ENCODE measurements around the gene LIPN. TPM values are rescaled to one million over a fixed set of nuclear protein-coding genes. Genes with fewer than 3 reads are reported as not detected.

LIPN gene
- total RNA-seq, 1 experiment from 2014 or later, result not detected

DNA sequence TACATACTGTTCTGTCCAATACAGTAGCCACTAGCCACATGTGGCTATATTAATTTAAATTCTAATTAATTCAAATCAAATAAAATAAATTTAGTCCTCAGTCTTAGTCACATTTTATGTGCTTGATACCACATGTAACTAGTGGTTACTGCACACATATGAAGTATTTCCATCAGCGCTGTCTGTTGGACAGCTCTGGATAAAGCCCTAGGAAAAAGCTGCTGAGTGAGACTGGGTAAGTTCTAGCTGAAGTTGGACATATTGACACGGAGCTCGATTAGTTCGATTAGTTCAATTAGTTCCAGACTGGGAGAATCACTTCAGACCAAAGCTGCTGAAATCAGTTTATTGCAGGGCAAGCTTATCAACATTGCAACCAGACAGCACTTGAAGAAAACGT, 27.6 kb downstream of the LIPN start:
- TF ChIP-seq, protein P1, sequence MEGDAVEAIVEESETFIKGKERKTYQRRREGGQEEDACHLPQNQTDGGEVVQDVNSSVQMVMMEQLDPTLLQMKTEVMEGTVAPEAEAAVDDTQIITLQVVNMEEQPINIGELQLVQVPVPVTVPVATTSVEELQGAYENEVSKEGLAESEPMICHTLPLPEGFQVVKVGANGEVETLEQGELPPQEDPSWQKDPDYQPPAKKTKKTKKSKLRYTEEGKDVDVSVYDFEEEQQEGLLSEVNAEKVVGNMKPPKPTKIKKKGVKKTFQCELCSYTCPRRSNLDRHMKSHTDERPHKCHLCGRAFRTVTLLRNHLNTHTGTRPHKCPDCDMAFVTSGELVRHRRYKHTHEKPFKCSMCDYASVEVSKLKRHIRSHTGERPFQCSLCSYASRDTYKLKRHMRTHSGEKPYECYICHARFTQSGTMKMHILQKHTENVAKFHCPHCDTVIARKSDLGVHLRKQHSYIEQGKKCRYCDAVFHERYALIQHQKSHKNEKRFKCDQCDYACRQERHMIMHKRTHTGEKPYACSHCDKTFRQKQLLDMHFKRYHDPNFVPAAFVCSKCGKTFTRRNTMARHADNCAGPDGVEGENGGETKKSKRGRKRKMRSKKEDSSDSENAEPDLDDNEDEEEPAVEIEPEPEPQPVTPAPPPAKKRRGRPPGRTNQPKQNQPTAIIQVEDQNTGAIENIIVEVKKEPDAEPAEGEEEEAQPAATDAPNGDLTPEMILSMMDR (conservative IDR thresholded peaks at IDR 0.05), result no peak
- H2AK5ac ChIP-seq (ENCODE audit: insufficient read length, low read length), result no peak overlapping the region
- H4K8ac ChIP-seq (replicated peaks; ENCODE audit: insufficient read length, low read depth, low read length), result no peak overlapping the region
- H3K27me3 Mint-ChIP-seq (ENCODE audit: low read depth), result no peaks in the 10 kb centered on the region
- H2BK12ac ChIP-seq (ENCODE audit: insufficient read length, low read depth, low read length), result no peak overlapping the region
- no peak overlapping the region for H3K27ac ChIP-seq (ENCODE audit: insufficient read length, low read depth, low read length)
- no peak overlapping the region for H3K23ac ChIP-seq (ENCODE audit: insufficient read length, low read depth, low read length)
- no peak overlapping the region for H3K14ac ChIP-seq (ENCODE audit: insufficient read depth, low read length)
- no peaks in the 10 kb centered on the region for H3K79me1 ChIP-seq (ENCODE audit: insufficient read depth, low read depth, low read length, poor library complexity, severe bottlenecking)
- no peak overlapping the region for H3K56ac ChIP-seq (ENCODE audit: insufficient read length, low read depth, low read length)
- no peak overlapping the region for H2BK5ac ChIP-seq (ENCODE audit: insufficient read length, low read length)
- no peak overlapping the region for H3K27ac Mint-ChIP-seq
- H4K91ac ChIP-seq (ENCODE audit: insufficient read length, low read depth, low read length), result no peak overlapping the region
- no peaks in the 10 kb centered on the region for H3K9me3 ChIP-seq (ENCODE audit: control insufficient read depth, low read depth, low read length)
- no peak overlapping the region for H2BK15ac ChIP-seq (ENCODE audit: low read depth, low read length)
- no peaks in the 10 kb centered on the region for H3K27me3 ChIP-seq (ENCODE audit: insufficient read depth, low read length)
- H3K9me3 Mint-ChIP-seq, result no peaks in the 10 kb centered on the region; a peak in 1 of 5 replicates
- no peak overlapping the region for H3K9ac ChIP-seq (ENCODE audit: extremely low read depth, insufficient read length, low read length)
- H3K4me1 Mint-ChIP-seq, result peaks cover 3 to 9% of the 10 kb centered on the region in 2 experiments; a peak in 3 of 4 replicates
- no peak overlapping the region for H3K4me2 ChIP-seq (ENCODE audit: insufficient read depth, insufficient read length, low read length)
- H4K20me1 ChIP-seq (ENCODE audit: control insufficient read depth, insufficient read depth, insufficient read length), result no peaks in the 10 kb centered on the region
- no peak overlapping the region for H3K4ac ChIP-seq (ENCODE audit: low read depth, low read length)
- no peak overlapping the region for H4K5ac ChIP-seq (ENCODE audit: insufficient read length, low read depth, low read length)
- no peaks in the 10 kb centered on the region for H3K79me2 ChIP-seq (ENCODE audit: insufficient read depth, low read length)
- H3K23me2 ChIP-seq (ENCODE audit: insufficient read length, low read depth, low read length, poor library complexity, severe bottlenecking), result no peaks in the 10 kb centered on the region
- no CpG with 5 or more reads among the region's 5 CpGs for WGBS (ENCODE audit: extremely low coverage, insufficient read length, low lambda C conversion rate)
- H2BK120ac ChIP-seq (ENCODE audit: low read depth, low read length, poor library complexity, severe bottlenecking), result no peak overlapping the region
- H3K4me3 Mint-ChIP-seq, result no peak overlapping the region
- H3K18ac ChIP-seq (ENCODE audit: insufficient read length, low read depth, low read length), result no peak overlapping the region
- H3K36me3 Mint-ChIP-seq (ENCODE audit: insufficient read depth in 1 of 3, low read depth in 3 of 3), result no peaks in the 10 kb centered on the region
- no peaks in the 10 kb centered on the region for H3K4me1 ChIP-seq (ENCODE audit: insufficient read depth, low read length)
- no peak overlapping the region for H2BK20ac ChIP-seq (ENCODE audit: low read depth, low read length, poor library complexity, severe bottlenecking)
- DNase-seq, result no peak
- H2AFZ ChIP-seq (ENCODE audit: low read length), result no peak overlapping the region
- H3T11ph ChIP-seq (ENCODE audit: low read length), result no peak overlapping the region
